ENCODE results near the gene IFITM1. TPM values are rescaled to one million over a fixed set of nuclear protein-coding genes. Genes with fewer than 3 reads are reported as not detected.

IFITM1 gene
- total RNA-seq, 1 donor from 2014 or later, result 2.3 TPM

DNA sequence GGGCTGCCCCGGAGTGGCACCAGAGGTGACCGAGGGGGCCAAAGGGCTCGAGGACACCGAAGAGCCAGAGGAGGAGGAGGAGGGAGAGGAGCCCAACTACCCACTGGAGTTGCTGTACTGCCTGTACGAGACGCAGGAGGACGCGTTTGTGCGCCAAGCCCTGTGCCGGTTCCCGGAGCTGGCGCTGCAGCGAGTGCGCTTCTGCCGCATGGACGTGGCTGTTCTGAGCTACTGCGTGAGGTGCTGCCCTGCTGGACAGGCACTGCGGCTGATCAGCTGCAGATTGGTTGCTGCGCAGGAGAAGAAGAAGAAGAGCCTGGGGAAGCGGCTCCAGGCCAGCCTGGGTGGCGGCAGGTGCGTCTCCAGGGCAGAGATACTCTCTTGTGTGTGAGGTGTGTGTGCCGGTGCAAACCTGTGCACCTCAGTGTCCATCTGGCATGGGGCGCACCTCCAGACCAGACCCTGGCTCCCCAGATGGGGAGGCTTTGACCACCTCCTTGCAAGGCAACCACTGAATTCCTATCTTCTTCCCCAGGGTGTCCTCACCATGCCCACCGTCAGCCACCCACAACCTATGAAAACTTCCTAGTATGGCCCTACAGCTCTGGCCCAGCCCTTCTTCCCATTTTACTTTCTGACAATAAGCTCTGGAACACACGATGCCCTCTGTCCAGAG lies 32.2 kb upstream of the IFITM1 start:
- no peak overlapping the region for H3K27ac Mint-ChIP-seq
- no peak for DNase-seq (ENCODE audit: low spot score, unreplicated experiment)
- no peak overlapping the region for H3K4me3 Mint-ChIP-seq (ENCODE audit: low read depth)
- H3K4me1 Mint-ChIP-seq (ENCODE audit: low read depth), result no peaks in the 10 kb centered on the region
- H3K36me3 Mint-ChIP-seq (ENCODE audit: insufficient read depth), result no peaks in the 10 kb centered on the region
- TF ChIP-seq, protein P1, sequence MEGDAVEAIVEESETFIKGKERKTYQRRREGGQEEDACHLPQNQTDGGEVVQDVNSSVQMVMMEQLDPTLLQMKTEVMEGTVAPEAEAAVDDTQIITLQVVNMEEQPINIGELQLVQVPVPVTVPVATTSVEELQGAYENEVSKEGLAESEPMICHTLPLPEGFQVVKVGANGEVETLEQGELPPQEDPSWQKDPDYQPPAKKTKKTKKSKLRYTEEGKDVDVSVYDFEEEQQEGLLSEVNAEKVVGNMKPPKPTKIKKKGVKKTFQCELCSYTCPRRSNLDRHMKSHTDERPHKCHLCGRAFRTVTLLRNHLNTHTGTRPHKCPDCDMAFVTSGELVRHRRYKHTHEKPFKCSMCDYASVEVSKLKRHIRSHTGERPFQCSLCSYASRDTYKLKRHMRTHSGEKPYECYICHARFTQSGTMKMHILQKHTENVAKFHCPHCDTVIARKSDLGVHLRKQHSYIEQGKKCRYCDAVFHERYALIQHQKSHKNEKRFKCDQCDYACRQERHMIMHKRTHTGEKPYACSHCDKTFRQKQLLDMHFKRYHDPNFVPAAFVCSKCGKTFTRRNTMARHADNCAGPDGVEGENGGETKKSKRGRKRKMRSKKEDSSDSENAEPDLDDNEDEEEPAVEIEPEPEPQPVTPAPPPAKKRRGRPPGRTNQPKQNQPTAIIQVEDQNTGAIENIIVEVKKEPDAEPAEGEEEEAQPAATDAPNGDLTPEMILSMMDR (IDR thresholded peaks at IDR 0.05; ENCODE audit: unreplicated experiment), result no peak
- H3K27me3 Mint-ChIP-seq, result peaks cover 29% of the 10 kb centered on the region
- peaks cover 1% of the 10 kb centered on the region for H3K9me3 Mint-ChIP-seq (ENCODE audit: low read depth)

DNA sequence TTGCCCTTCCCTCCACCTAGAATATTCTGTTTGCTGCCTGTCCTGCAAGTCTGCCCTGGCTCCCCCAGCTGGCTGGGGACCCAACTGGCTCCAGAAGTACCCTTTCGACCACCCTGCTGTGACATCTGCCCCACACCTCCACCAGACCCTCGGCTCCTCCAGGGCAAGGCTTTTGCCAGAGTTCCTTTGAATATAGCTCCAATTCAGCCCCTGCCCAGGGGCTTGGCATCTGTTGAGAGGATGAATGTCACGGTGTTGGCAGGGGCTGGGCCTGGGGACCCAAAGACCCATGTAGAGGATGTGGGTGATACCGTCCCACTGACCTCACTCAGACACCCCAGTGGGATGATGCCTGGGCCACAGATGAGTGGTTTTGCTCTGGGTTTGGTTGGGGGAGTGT lies 31.7 kb upstream of the IFITM1 start:
- no peak overlapping the region for H3K4me3 Mint-ChIP-seq (ENCODE audit: low read depth)
- H3K4me1 Mint-ChIP-seq (ENCODE audit: low read depth), result no peaks in the 10 kb centered on the region

DNA sequence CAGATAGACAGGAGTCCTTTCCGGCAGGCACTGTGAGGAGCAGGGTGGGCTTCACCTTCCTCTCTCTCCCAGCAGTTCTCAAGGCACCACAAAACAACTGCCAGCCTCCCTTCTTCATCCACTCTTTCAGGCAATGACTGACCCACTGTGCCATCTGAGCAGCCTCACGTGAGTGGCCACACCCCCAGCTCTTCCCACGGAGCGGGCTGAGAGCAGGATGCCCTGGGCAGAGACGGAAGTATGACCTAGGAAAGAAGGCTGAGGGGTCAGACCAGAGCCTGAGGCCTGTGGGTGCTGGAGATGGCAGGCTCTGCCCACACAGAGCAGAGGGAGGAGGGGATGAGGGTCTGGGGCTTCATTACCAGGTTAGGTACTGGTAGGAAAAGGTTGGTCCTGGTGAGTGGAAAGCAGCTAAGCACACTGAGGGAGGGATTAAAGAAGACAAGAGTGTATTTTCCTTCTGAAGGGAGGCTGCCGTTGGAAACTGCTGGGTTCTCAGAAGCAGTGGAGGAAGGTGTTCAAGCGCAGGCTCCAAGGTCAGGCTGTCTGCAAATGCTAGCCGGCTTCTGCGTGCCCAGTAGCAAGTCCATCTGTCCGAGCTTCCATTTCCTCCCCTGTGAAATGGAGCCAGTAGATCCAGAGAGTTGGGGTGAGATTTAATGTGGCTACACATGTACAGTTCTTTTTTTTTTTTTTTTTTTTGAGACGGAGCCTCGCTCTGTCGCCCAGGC lies 31.0 kb upstream of the IFITM1 start:
- Mint-ChIP-seq H3K9me3 (ENCODE audit: low read depth) (no peaks in the 10 kb centered on the region), H3K4me3 (ENCODE audit: low read depth) (no peak overlapping the region), H3K27ac (no peak overlapping the region), H3K27me3 (peaks cover 26% of the 10 kb centered on the region), H3K4me1 (ENCODE audit: low read depth) (peaks cover under 1% of the 10 kb centered on the region), H3K36me3 (ENCODE audit: insufficient read depth) (no peaks in the 10 kb centered on the region)
- TF ChIP-seq, protein P1 (IDR thresholded peaks at IDR 0.05; ENCODE audit: unreplicated experiment), result no peak
- no peak for DNase-seq (ENCODE audit: low spot score, unreplicated experiment)

More for the DNA sequence above, 31.7 kb upstream of the IFITM1 start:
- Mint-ChIP-seq H3K27ac (no peak overlapping the region), H3K36me3 (ENCODE audit: insufficient read depth) (no peaks in the 10 kb centered on the region), H3K27me3 (peaks cover 28% of the 10 kb centered on the region), H3K9me3 (ENCODE audit: low read depth) (no peaks in the 10 kb centered on the region)
- DNase-seq (ENCODE audit: low spot score, unreplicated experiment), result no peak
- TF ChIP-seq, protein P1 (IDR thresholded peaks at IDR 0.05; ENCODE audit: unreplicated experiment), result no peak

DNA sequence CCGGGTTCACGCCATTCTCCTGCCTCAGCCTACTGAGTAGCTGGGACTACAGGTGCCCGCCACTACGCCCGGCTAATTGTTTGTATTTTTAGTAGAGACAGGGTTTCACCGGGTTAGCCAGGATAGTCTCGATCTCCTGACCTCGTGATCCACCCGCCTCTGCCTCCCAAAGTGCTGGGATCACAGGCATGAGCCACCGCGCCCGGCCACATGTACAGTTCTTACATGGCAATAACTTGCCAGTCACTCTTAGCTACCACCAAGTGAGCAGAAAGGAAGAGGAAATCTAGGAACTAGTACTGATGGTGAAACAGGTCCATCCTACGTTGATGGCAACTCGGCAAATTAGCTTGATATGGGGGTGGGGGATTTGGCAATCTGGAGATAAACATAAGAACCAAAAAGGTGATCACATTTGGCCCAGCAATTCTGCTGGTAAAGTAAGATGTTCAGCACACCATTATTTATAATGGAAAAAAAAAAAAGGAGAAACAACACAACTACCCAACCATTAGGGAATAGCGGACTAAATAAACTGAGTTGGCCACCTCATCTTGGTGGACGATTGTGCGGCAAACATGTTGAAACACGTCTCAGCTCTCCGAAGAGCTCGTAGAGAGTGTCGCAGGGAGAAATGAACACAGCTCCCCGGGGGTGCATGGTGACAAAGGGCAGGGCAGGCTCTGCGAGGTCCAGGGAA lies 30.3 kb upstream of the IFITM1 start:
- peaks cover 2% of the 10 kb centered on the region for H3K4me1 Mint-ChIP-seq (ENCODE audit: low read depth)
- H3K4me3 Mint-ChIP-seq (ENCODE audit: low read depth), result no peak overlapping the region
- no peak for DNase-seq (ENCODE audit: low spot score, unreplicated experiment)
- no peaks in the 10 kb centered on the region for H3K9me3 Mint-ChIP-seq (ENCODE audit: low read depth)
- H3K27me3 Mint-ChIP-seq, result peaks cover 28% of the 10 kb centered on the region
- H3K27ac Mint-ChIP-seq, result no peak overlapping the region
- no peaks in the 10 kb centered on the region for H3K36me3 Mint-ChIP-seq (ENCODE audit: insufficient read depth)
- TF ChIP-seq, protein P1 (IDR thresholded peaks at IDR 0.05; ENCODE audit: unreplicated experiment), result no peak

Measured in progenitor cell of endocrine pancreas (in vitro differentiated cells).